Fibroblast of villous mesenchyme (primary cell): Measurements from ENCODE around the gene U2AF2. TPM values are rescaled to one million over a fixed set of nuclear protein-coding genes. Genes with fewer than 3 reads are reported as not detected.

Experiments used
- DNase-seq: peaks from one replicate; pipeline ENCODE4 v3.0.0-alpha.2; 2010; ENCODE audit warnings: low read depth
- H3K4me3 ChIP-seq: 2 replicates; pipeline ENCODE4 v1.5.1; 2011; ENCODE audit warnings: low read depth, mild to moderate bottlenecking, low read length
- CTCF ChIP-seq: IDR thresholded peaks from 2 replicates; pipeline ENCODE4 v1.5.1; 2012; ENCODE audit warnings: low read depth, mild to moderate bottlenecking, low read length; ENCODE audit not compliant: insufficient read depth
- total RNA-seq: library from RNA; depleted of rRNA; stranded (reverse); fragments of >200 nt; gene quantifications from 2 replicates; pipeline ENCODE4 v1.2.3, GENCODE V29; 2012

The U2AF2 gene
- total RNA-seq, 1 donor, result 111 TPM

- H3K4me3 ChIP-seq, result no peak overlapping the region
- TF ChIP-seq CTCF, result no peak
- no peak for DNase-seq
Measured at GRCh38 chr19:55694656-55695491, 40.0 kb downstream of the U2AF2 start.

GRCh38 chr19:55695511-55696290 is 40.9 kb downstream of the U2AF2 start:
- DNase-seq, result no peak
- H3K4me3 ChIP-seq, result no peak overlapping the region
- TF ChIP-seq CTCF, result no peak

- no peak overlapping the region for H3K4me3 ChIP-seq
- DNase-seq, result no peak
- no peak for TF ChIP-seq CTCF
Measured at GRCh38 chr19:55696301-55697068, 41.6 kb downstream of the U2AF2 start.

- DNase-seq, result no peak
- H3K4me3 ChIP-seq, result no peak overlapping the region
- no peak for TF ChIP-seq CTCF
Measured at GRCh38 chr19:55697069-55697440, 42.2 kb downstream of the U2AF2 start.

- no peak overlapping the region for H3K4me3 ChIP-seq
- no peak for DNase-seq
- no peak for TF ChIP-seq CTCF
Measured at GRCh38 chr19:55697698-55698097, 42.9 kb downstream of the U2AF2 start.

GRCh38 chr19:55698256-55698655 is 43.4 kb downstream of the U2AF2 start:
- TF ChIP-seq CTCF, result no peak
- DNase-seq, result no peak
- no peak overlapping the region for H3K4me3 ChIP-seq
